H1 (cell line): ENCODE results near the gene DOCK8. TPM values are rescaled to one million over a fixed set of nuclear protein-coding genes. Genes with fewer than 3 reads are reported as not detected.

Experiments used
- CTCF ChIA-PET: fragments of 300-600 bp; sonication (Branson Sonifier 250); formaldehyde crosslinking; loops from one replicate; lab custom pipeline; 2021; ENCODE audit not compliant: partially characterized antibody; lab: Charles Lee
- POLR2A ChIA-PET: fragments of 300-600 bp; sonication (Branson Sonifier 250); formaldehyde crosslinking; loops from one replicate; lab custom pipeline; 2021; ENCODE audit warnings: inconsistent platforms; ENCODE audit not compliant: partially characterized antibody; lab: Charles Lee
- DNase-seq, 2 experiments: peaks; one replicate each; pipeline versions ENCODE4 v3.0.0 to v3.0.0-alpha.2; 2010 to 2022; ENCODE audit warnings: low spot score in 2 of 2, low read depth in 1 of 2, mixed read lengths in 1 of 2
- FAIRE-seq: peaks from 2 replicates; lab custom pipeline; 2011; peaks lifted over from hg19 to GRCh38; lab: Jason Lieb, UNC
- H2AFZ ChIP-seq: 2 replicates; pipeline ENCODE4 v1.8.1; 2012; ENCODE audit warnings: low read length, inconsistent platforms
- H2AK5ac ChIP-seq: 2 replicates; pipeline ENCODE4 v1.6.1; 2013; ENCODE audit warnings: low read depth, low read length
- H2BK120ac ChIP-seq: replicated peaks from 2 replicates; pipeline ENCODE3; 2013; ENCODE audit warnings: low read depth, low read length, inconsistent platforms
- H2BK12ac ChIP-seq: 2 replicates; pipeline ENCODE4 v1.6.1; 2013; ENCODE audit warnings: low read depth, low read length
- H2BK15ac ChIP-seq: 2 replicates; pipeline ENCODE4 v1.6.1; 2013; ENCODE audit warnings: low read length
- H2BK20ac ChIP-seq: 2 replicates; pipeline ENCODE4 v1.6.1; 2013; ENCODE audit warnings: low read length
- H2BK5ac ChIP-seq: 2 replicates; pipeline ENCODE4 v1.6.1; 2013; ENCODE audit warnings: low read depth, low read length
- H3K14ac ChIP-seq: 2 replicates; pipeline ENCODE4 v1.6.1; 2013; ENCODE audit warnings: inconsistent platforms; ENCODE audit not compliant: insufficient read length
- H3K18ac ChIP-seq: 2 replicates; pipeline ENCODE4 v1.6.1; 2013; ENCODE audit warnings: low read length; ENCODE audit errors: extremely low read depth
- H3K23ac ChIP-seq: 2 replicates; pipeline ENCODE4 v1.6.1; 2013; ENCODE audit warnings: inconsistent platforms; ENCODE audit not compliant: insufficient read length
- H3K23me2 ChIP-seq: 2 replicates; pipeline ENCODE4 v1.6.1; 2013; ENCODE audit warnings: low read depth, low read length
- H3K27ac ChIP-seq: 2 replicates; pipeline ENCODE4 v1.6.1; 2011; ENCODE audit warnings: low read depth, low read length, inconsistent platforms
- H3K27me3 ChIP-seq, 4 experiments: replicated peaks in 1 of 4; 1 replicate in 1 of 4; 2 replicates in 3 of 4; pipeline versions ENCODE4 v1.6.1 to v1.8.1; 2011 to 2013; ENCODE audit warnings: low read length in 3 of 4, mild to moderate bottlenecking in 3 of 4, inconsistent platforms in 2 of 4, mixed read lengths in 2 of 4, moderate library complexity in 1 of 4; ENCODE audit not compliant: control insufficient read depth in 3 of 4, insufficient read depth in 3 of 4; ENCODE audit errors: extremely low read depth in 1 of 4
- H3K36me3 ChIP-seq, 4 experiments: 2 replicates each; pipeline versions ENCODE4 v1.6.1 to v1.8.1; 2011 to 2013; ENCODE audit warnings: mild to moderate bottlenecking in 4 of 4, low read length in 3 of 4, moderate library complexity in 2 of 4, control low read depth in 1 of 4, inconsistent platforms in 1 of 4; ENCODE audit not compliant: insufficient read depth in 4 of 4, control insufficient read depth in 2 of 4
- H3K4ac ChIP-seq: replicated peaks from 2 replicates; pipeline ENCODE3; 2013; ENCODE audit warnings: low read length, low read depth, mixed read lengths, inconsistent platforms; ENCODE audit not compliant: insufficient read length
- H3K4me1 ChIP-seq, 4 experiments: replicated peaks in 1 of 4; 1 replicate in 1 of 4; 2 replicates in 3 of 4; pipeline versions ENCODE4 v1.6.1 to v1.8.1; 2011 to 2013; ENCODE audit warnings: low read length in 3 of 4, inconsistent platforms in 2 of 4, mixed read lengths in 1 of 4; ENCODE audit not compliant: insufficient read depth in 4 of 4, control insufficient read depth in 3 of 4
- H3K4me2 ChIP-seq, 2 experiments: 2 replicates each; pipeline versions ENCODE4 v1.6.1 to v1.8.1; 2011 to 2013; ENCODE audit warnings: low read depth in 2 of 2, low read length in 2 of 2, control low read depth in 1 of 2, inconsistent platforms in 1 of 2, mild to moderate bottlenecking in 1 of 2; ENCODE audit not compliant: insufficient read depth in 1 of 2
- H3K4me3 ChIP-seq, 4 experiments: fragments of 200-600, 300-600 bp in 1 of 4; sonication (generic), shearing (Covaris generic), sonication (Bioruptor Twin) in 1 of 4; 2 replicates each; pipeline versions ENCODE4 v1.5.1 to v1.8.1; 2011 to 2016; ENCODE audit warnings: low read length in 4 of 4, low read depth in 3 of 4, control low read depth in 2 of 4, inconsistent platforms in 2 of 4, mild to moderate bottlenecking in 2 of 4, mixed read lengths in 1 of 4, moderate library complexity in 1 of 4; ENCODE audit not compliant: insufficient read depth in 2 of 4; ENCODE audit errors: extremely low read depth in 1 of 4
- H3K56ac ChIP-seq: replicated peaks from 2 replicates; pipeline ENCODE3; 2013; ENCODE audit warnings: low read depth, mild to moderate bottlenecking, mixed read lengths, low read length, inconsistent platforms; ENCODE audit not compliant: insufficient read length
- H3K79me1 ChIP-seq: 2 replicates; pipeline ENCODE4 v1.6.1; 2013; ENCODE audit warnings: low read depth, low read length, control low read depth
- H3K79me2 ChIP-seq, 2 experiments: 2 replicates each; pipeline versions ENCODE4 v1.6.1 to v1.8.1; 2012 to 2013; ENCODE audit warnings: low read length in 2 of 2, mild to moderate bottlenecking in 2 of 2, inconsistent platforms in 1 of 2; ENCODE audit not compliant: insufficient read depth in 2 of 2, control insufficient read depth in 1 of 2
- H3K9ac ChIP-seq, 4 experiments: replicated peaks in 1 of 4; 1 replicate in 1 of 4; 2 replicates in 3 of 4; pipeline versions ENCODE4 v1.6.1 to v1.8.1; 2011 to 2013; ENCODE audit warnings: low read depth in 3 of 4, low read length in 3 of 4, control low read depth in 2 of 4, mild to moderate bottlenecking in 2 of 4, moderate library complexity in 2 of 4, inconsistent platforms in 1 of 4; ENCODE audit errors: extremely low read depth in 1 of 4
- H3K9me3 ChIP-seq, 2 experiments: 2 replicates each; pipeline versions ENCODE4 v1.6.1 to v1.8.1; 2012 to 2013; ENCODE audit warnings: mild to moderate bottlenecking in 2 of 2, moderate library complexity in 2 of 2, control low read depth in 1 of 2, inconsistent platforms in 1 of 2, low read depth in 1 of 2, low read length in 1 of 2, mixed read lengths in 1 of 2; ENCODE audit not compliant: insufficient read depth in 2 of 2
- H4K20me1 ChIP-seq, 2 experiments: replicated peaks in 1 of 2; 2 replicates each; pipeline versions ENCODE3 to v1.8.1; 2011 to 2013; ENCODE audit warnings: inconsistent platforms in 2 of 2, low read length in 2 of 2, mild to moderate bottlenecking in 1 of 2; ENCODE audit not compliant: insufficient read depth in 2 of 2, control insufficient read depth in 1 of 2
- H4K5ac ChIP-seq: 2 replicates; pipeline ENCODE4 v1.6.1; 2013; ENCODE audit warnings: low read length, low read depth, mixed read lengths, inconsistent platforms; ENCODE audit not compliant: insufficient read length
- H4K8ac ChIP-seq: 2 replicates; pipeline ENCODE4 v1.8.0; 2013; ENCODE audit warnings: mild to moderate bottlenecking, moderate library complexity, low read length, inconsistent platforms; ENCODE audit not compliant: insufficient read depth; ENCODE audit errors: extremely low read depth
- H4K91ac ChIP-seq: replicated peaks from 2 replicates; pipeline ENCODE3; 2013; ENCODE audit warnings: low read length, mixed read lengths, inconsistent platforms; ENCODE audit not compliant: insufficient read length
- ATF3 ChIP-seq: IDR thresholded peaks from 2 replicates; pipeline ENCODE4 v1.6.1; 2011; ENCODE audit warnings: low read depth, mild to moderate bottlenecking, low read length; ENCODE audit not compliant: insufficient read depth
- BACH1 ChIP-seq: IDR thresholded peaks from 2 replicates; pipeline ENCODE4 v1.6.1; 2012; ENCODE audit warnings: low read length, improper control_type of control experiment
- BCL11A ChIP-seq, 2 experiments: IDR thresholded peaks; one replicate each; pipeline ENCODE4 v1.6.1; 2011; ENCODE audit warnings: low read depth in 2 of 2, low read length in 2 of 2, mild to moderate bottlenecking in 2 of 2
- CEBPB ChIP-seq: IDR thresholded peaks from 2 replicates; pipeline ENCODE4 v1.6.1; 2012; ENCODE audit warnings: low read depth, low read length
- CREB1 ChIP-seq: IDR thresholded peaks from 2 replicates; pipeline ENCODE4 v1.6.1; 2012; ENCODE audit warnings: inconsistent platforms
- EGR1 ChIP-seq: IDR thresholded peaks from 2 replicates; pipeline ENCODE4 v1.6.1; 2011; ENCODE audit warnings: low read depth, low read length, borderline replicate concordance
- KDM1A ChIP-seq: fragments of 200-600, 300-600 bp; sonication (generic); IDR thresholded peaks from 2 replicates; pipeline ENCODE4 v1.7.1; 2016; ENCODE audit warnings: mild to moderate bottlenecking, low read length, borderline replicate concordance
- NRF1 ChIP-seq: IDR thresholded peaks from 2 replicates; pipeline ENCODE4 v1.6.1; 2011; ENCODE audit warnings: mild to moderate bottlenecking, low read depth, low read length, improper control_type of control experiment
- POLR2AphosphoS5 ChIP-seq: IDR thresholded peaks from 2 replicates; pipeline ENCODE4 v1.6.1; 2011; ENCODE audit warnings: low read depth, low read length
- RBBP5 ChIP-seq: IDR thresholded peaks from 2 replicates; pipeline ENCODE4 v1.7.1; 2012; ENCODE audit warnings: low read depth, mild to moderate bottlenecking, inconsistent platforms, low read length, moderate library complexity, borderline replicate concordance
- RNF2 ChIP-seq: fragments of 200-900, 300-1000 bp; sonication (generic); IDR thresholded peaks from 2 replicates; pipeline ENCODE4 v1.7.1; 2016; ENCODE audit warnings: borderline replicate concordance, low read depth, mild to moderate bottlenecking, antibody characterized with exemption, low read length; ENCODE audit not compliant: poor library complexity, severe bottlenecking; ENCODE audit errors: missing control alignments
- SAP30 ChIP-seq: fragments of 300-600 bp; sonication (generic); IDR thresholded peaks from 2 replicates; pipeline ENCODE4 v1.7.1; 2012; ENCODE audit warnings: low read length, moderate library complexity, mild to moderate bottlenecking, inconsistent platforms; ENCODE audit not compliant: insufficient read depth, insufficient replicate concordance
- SP2 ChIP-seq: IDR thresholded peaks from 2 replicates; pipeline ENCODE4 v1.6.1; 2012; ENCODE audit warnings: mild to moderate bottlenecking, low read length, inconsistent platforms
- TBP ChIP-seq: IDR thresholded peaks from 2 replicates; pipeline ENCODE4 v1.6.1; 2011; ENCODE audit warnings: low read depth, low read length, improper control_type of control experiment
- WGBS, 2 experiments: shearing (Covaris generic) in 1 of 2; methylation state at CpG; one replicate each; pipeline versions ENCODE4 v1.1.6 to v1.1.7; 2013 to 2015; ENCODE audit warnings: low lambda C conversion rate in 2 of 2, mixed read lengths in 2 of 2, inconsistent platforms in 1 of 2, low coverage in 1 of 2, missing lambda C conversion rate in 1 of 2; ENCODE audit not compliant: insufficient replicate concordance in 2 of 2, insufficient coverage in 1 of 2, insufficient read length in 1 of 2; ENCODE audit errors: extremely low coverage in 1 of 2, missing lambda C conversion rate in 1 of 2; 5-methylcytosine and 5-hydroxymethylcytosine counted together
- polyA plus RNA-seq, 7 experiments: library from polyadenylated mRNA; depleted of rRNA in 3 of 7; stranded (reverse) in 5 of 7; unstranded in 2 of 7; fragments of >200 nt in 5 of 7; fragments of 200-250 nt in 2 of 7; gene quantifications; 1 replicate in 5 of 7; 2 replicates in 1 of 7; 4 replicates in 1 of 7; pipeline versions ENCODE4 v1.2.1 to v1.2.3, GENCODE V29; 2011 to 2013; ENCODE audit warnings: missing spikeins in 2 of 7, mixed read lengths in 2 of 7
- total RNA-seq: library from RNA; stranded (reverse); fragmentation: NEBNext Ultra II Directional; extraction: Animal tissue kit (Norgen Biotek cat#: 25700); gene quantifications from 2 replicates; pipeline ENCODE4 v1.2.1, GENCODE V29; 2021

DOCK8 gene
- total and polyA plus RNA-seq, 2 of the 8 experiments (the other 6 are each of a cell fraction or from before 2014, with no cell fraction given) = 0.57 to 2.0 TPM

- Histone ChIP-seq H3K4me3 (no peak overlapping the region), H2BK12ac (no peak overlapping the region), H3K4ac (no peak overlapping the region), H4K8ac (no peak overlapping the region), H2BK5ac (no peak overlapping the region), H2AK5ac (no peak overlapping the region), H3K79me2 (no peaks in the 10 kb centered on the region), H3K27ac (no peak overlapping the region), H3K79me1 (no peaks in the 10 kb centered on the region), H3K9me3 (no peaks in the 10 kb centered on the region), H3K23me2 (no peaks in the 10 kb centered on the region; the same call in 1 of the 2 replicates)
- TF ChIP-seq POLR2AphosphoS5 (no peak), NRF1 (no peak), RNF2 (no peak), RBBP5 (no peak), BCL11A (IDR thresholded peaks at IDR 0.05; ENCODE audit: low read depth in 2 of 2, low read length in 2 of 2) (no peak), EGR1 (no peak), KDM1A (no peak), CEBPB (no peak), SAP30 (no peak), CREB1 (no peak), SP2 (no peak), ATF3 (no peak), BACH1 (no peak), TBP (no peak)
- TF ChIP-seq, all 59 proteins: peak for 0
- Histone ChIP-seq H4K5ac (no peak overlapping the region), H3K36me3 (no peaks in the 10 kb centered on the region), H2AFZ (no peak overlapping the region), H2BK120ac (no peak overlapping the region), H3K56ac (no peak overlapping the region), H3K4me2 (no peak overlapping the region), H2BK20ac (no peak overlapping the region), H4K91ac (no peak overlapping the region), H3K4me1 (no peaks in the 10 kb centered on the region), H3K14ac (no peak overlapping the region), H3K27me3 (no peaks in the 10 kb centered on the region), H4K20me1 (no peaks in the 10 kb centered on the region), H3K23ac (no peak overlapping the region), H2BK15ac (no peak overlapping the region), H3K18ac (no peak overlapping the region), H3K9ac (no peak overlapping the region)
- FAIRE-seq (no peak), DNase-seq (no peak)
- ChIA-PET CTCF (interaction anchor here (1.0 kb wide), 1 partner anchor 81 kb away, joined by 3 read pairs; no protein-coding TSS in a partner anchor), POLR2A (no interaction called here)
- WGBS, 2 experiments = 86% methylated on average over 3 of the region's 3 CpGs; no CpG with 5 or more reads in 1 of the 2 experiments
These were observed 38.9 kb downstream of the DOCK8 start for GRCh38 chr9:253539-253938.
